Kidney (tissue), 14 donors: ENCODE results near the gene TLK1. TPM values are rescaled to one million over a fixed set of nuclear protein-coding genes. Genes with fewer than 3 reads are reported as not detected.
"Not testable (repeated sequence)": the region's sequence is repeated elsewhere in the genome, so short reads cannot be mapped to it uniquely, and the experiment has no call there.

Experiments used
- DNase-seq, 5 donors: peaks; one replicate each; pipeline ENCODE4 v3.0.0-alpha.2; 2013 to 2020
- FAIRE-seq: peaks from 2 replicates; lab custom pipeline; 2012; peaks lifted over from hg19 to GRCh38; lab: Jason Lieb, UNC
- H3K27ac ChIP-seq, 2 donors: one replicate each; pipeline ENCODE4 v1.7.0; 2013; ENCODE audit warnings: low read depth in 2 of 2, low read length in 2 of 2, inconsistent platforms in 1 of 2
- H3K27me3 ChIP-seq: one replicate; pipeline ENCODE4 v1.7.1; 2013; ENCODE audit warnings: low read length, inconsistent platforms; ENCODE audit not compliant: control insufficient read depth, insufficient read depth
- H3K36me3 ChIP-seq, 3 donors: one replicate each; pipeline versions ENCODE4 v1.7.0 to v1.7.1; 2013; ENCODE audit warnings: low read length in 3 of 3, control low read depth in 1 of 3, inconsistent platforms in 1 of 3; ENCODE audit not compliant: insufficient read depth in 3 of 3, control insufficient read depth in 2 of 3
- H3K4me1 ChIP-seq, 3 donors: one replicate each; pipeline versions ENCODE4 v1.7.0 to v1.7.1; 2013; ENCODE audit warnings: low read length in 3 of 3, inconsistent platforms in 1 of 3, low read depth in 1 of 3; ENCODE audit not compliant: control insufficient read depth in 2 of 3, insufficient read depth in 2 of 3
- H3K4me3 ChIP-seq, 3 donors: one replicate each; pipeline versions ENCODE4 v1.7.0 to v1.8.1; 2013; ENCODE audit warnings: low read length in 3 of 3, control low read depth in 1 of 3, inconsistent platforms in 1 of 3
- H3K9ac ChIP-seq, 3 donors: one replicate each; pipeline versions ENCODE4 v1.7.0 to v1.7.1; 2013; ENCODE audit warnings: low read length in 3 of 3, control low read depth in 1 of 3, inconsistent platforms in 1 of 3
- H3K9me3 ChIP-seq, 3 donors: one replicate each; pipeline versions ENCODE4 v1.7.0 to v1.7.1; 2013; ENCODE audit warnings: low read length in 3 of 3, control low read depth in 1 of 3, inconsistent platforms in 1 of 3; ENCODE audit not compliant: control insufficient read depth in 2 of 3, insufficient read depth in 1 of 3
- CTCF ChIP-seq: IDR thresholded peaks from 3 replicates; pipeline ENCODE4 v1.5.1; 2012; ENCODE audit warnings: mild to moderate bottlenecking, moderate library complexity, borderline replicate concordance; ENCODE audit not compliant: insufficient read depth; ENCODE audit errors: extremely low read depth
- intact Hi-C: fragments of 100-400 bp; cut with DNase I; formaldehyde crosslinking; loops from one replicate; pipeline ENCODE4 v1.11.1; 2022
- polyA plus RNA-seq: library from polyadenylated mRNA; stranded (reverse); fragments of 350-450 nt; fragmentation: Illumina TruSeq; extraction: RNeasy Lipid Tissue Mini Kit (QIAGEN cat#74804); gene quantifications from one replicate; pipeline ENCODE4 v1.2.3, GENCODE V29; 2014; ENCODE audit warnings: low read depth, low replicate concordance; ENCODE audit not compliant: insufficient read depth
- total RNA-seq: library from RNA; stranded (reverse); fragmentation: NEBNext Ultra II Directional; extraction: Animal tissue kit (Norgen Biotek cat#: 25700); gene quantifications from one replicate; pipeline ENCODE4 v1.2.1, GENCODE V29; 2021
- donor health status: control.
- donor health status: control.
- donor health status: control.
- donor health status: control.
- donor health status: control.
- donor health status: DM: yes; HTN: yes; CAD: no.
- donor health status: Normal renal cell carcinoma (clear cell type).

TLK1 gene
- total and polyA plus RNA-seq, 2 donors from 2014 or later: 12.3 to 80.3 TPM

GRCh38 chr2:171166328-171166983 lies 5.8 kb upstream of the TLK1 start:
- Histone ChIP-seq H3K4me3 (no peak overlapping the region), H3K9me3 (no peaks in the 10 kb centered on the region), H3K27me3 (no peaks in the 10 kb centered on the region), H3K4me1 (no peaks in the 10 kb centered on the region), H3K9ac (no peak overlapping the region), H3K36me3 (no peaks in the 10 kb centered on the region), H3K27ac (no peak overlapping the region)
- TF ChIP-seq CTCF: no peak
- intact Hi-C loops: no loop called here
- FAIRE-seq (no peak), DNase-seq (no peak)

GRCh38 chr2:171165967-171166327 lies 5.3 kb upstream of the TLK1 start:
- intact Hi-C loops: no loop called here
- FAIRE-seq: no peak

GRCh38 chr2:171163261-171163660 lies 2.6 kb upstream of the TLK1 start:
- no peak overlapping the region for H3K27ac ChIP-seq
- no peak overlapping the region for H3K9ac ChIP-seq
- no peaks in the 10 kb centered on the region for H3K9me3 ChIP-seq
- intact Hi-C loops: no loop called here
- TF ChIP-seq CTCF: no peak
- H3K4me1 ChIP-seq: no peaks in the 10 kb centered on the region
- FAIRE-seq (no peak), DNase-seq (no peak)
- no peaks in the 10 kb centered on the region for H3K36me3 ChIP-seq
- H3K27me3 ChIP-seq: no peaks in the 10 kb centered on the region
- H3K4me3 ChIP-seq: no peak overlapping the region

More at GRCh38 chr2:171165967-171166327, 5.3 kb upstream of the TLK1 start:
- Histone ChIP-seq H3K27ac (no peak overlapping the region), H3K9ac (no peak overlapping the region), H3K27me3 (no peaks in the 10 kb centered on the region), H3K36me3 (no peaks in the 10 kb centered on the region), H3K4me3 (no peak overlapping the region), H3K9me3 (no peaks in the 10 kb centered on the region), H3K4me1 (no peaks in the 10 kb centered on the region)
- TF ChIP-seq CTCF: no peak
- no peak for DNase-seq

- H3K27me3 ChIP-seq, H3K4me1 ChIP-seq, DNase-seq, H3K4me3 ChIP-seq, intact Hi-C loops, FAIRE-seq, H3K9ac ChIP-seq, H3K27ac ChIP-seq, H3K9me3 ChIP-seq, H3K36me3 ChIP-seq: not testable (repeated sequence)
Measured at GRCh38 chr2:171162522-171163197, 2.0 kb upstream of the TLK1 start.
